ENCODE data around the gene PLEKHA5. TPM values are rescaled to one million over a fixed set of nuclear protein-coding genes. Genes with fewer than 3 reads are reported as not detected.

Gene PLEKHA5
- total and polyA plus RNA-seq, 2 experiments from 2014 or later: 82.8 to 112 TPM

DNA sequence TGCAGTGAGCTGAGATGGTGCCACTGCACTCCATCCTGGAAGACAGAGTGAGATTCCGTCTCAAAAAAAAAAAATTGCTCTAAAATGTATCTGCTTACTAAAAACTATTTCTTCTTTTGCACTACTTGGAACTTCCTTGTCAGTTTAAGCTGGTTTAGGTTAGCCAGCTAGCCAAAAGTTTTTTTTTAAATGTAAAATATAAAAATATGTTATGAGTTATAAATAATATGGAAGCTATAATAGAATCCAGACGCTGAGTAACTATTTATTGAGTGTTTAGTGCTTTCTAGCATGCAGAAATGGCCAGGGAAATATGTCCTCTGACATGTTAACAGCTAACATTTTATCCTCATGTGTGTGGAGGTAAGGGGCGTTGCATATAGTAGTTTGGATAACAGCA is 85.6 kb downstream of the PLEKHA5 start:
- TF ChIP-seq, protein P1, sequence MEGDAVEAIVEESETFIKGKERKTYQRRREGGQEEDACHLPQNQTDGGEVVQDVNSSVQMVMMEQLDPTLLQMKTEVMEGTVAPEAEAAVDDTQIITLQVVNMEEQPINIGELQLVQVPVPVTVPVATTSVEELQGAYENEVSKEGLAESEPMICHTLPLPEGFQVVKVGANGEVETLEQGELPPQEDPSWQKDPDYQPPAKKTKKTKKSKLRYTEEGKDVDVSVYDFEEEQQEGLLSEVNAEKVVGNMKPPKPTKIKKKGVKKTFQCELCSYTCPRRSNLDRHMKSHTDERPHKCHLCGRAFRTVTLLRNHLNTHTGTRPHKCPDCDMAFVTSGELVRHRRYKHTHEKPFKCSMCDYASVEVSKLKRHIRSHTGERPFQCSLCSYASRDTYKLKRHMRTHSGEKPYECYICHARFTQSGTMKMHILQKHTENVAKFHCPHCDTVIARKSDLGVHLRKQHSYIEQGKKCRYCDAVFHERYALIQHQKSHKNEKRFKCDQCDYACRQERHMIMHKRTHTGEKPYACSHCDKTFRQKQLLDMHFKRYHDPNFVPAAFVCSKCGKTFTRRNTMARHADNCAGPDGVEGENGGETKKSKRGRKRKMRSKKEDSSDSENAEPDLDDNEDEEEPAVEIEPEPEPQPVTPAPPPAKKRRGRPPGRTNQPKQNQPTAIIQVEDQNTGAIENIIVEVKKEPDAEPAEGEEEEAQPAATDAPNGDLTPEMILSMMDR (conservative IDR thresholded peaks at IDR 0.05; ENCODE audit: low read depth in 2 of 2): no peak
- TF ChIP-seq POLR2AphosphoS5 (IDR thresholded peaks at IDR 0.05; ENCODE audit: low read depth): no peak
- no peak overlapping the region for H3K4me2 ChIP-seq
- H3K27me3 Mint-ChIP-seq (ENCODE audit: insufficient read depth, low read depth, poor library complexity): no peaks in the 10 kb centered on the region
- no peaks in the 10 kb centered on the region; the same call in 2 of the 3 replicates for H3K9me3 Mint-ChIP-seq
- no peaks in the 10 kb centered on the region for H3F3A ChIP-seq (replicated peaks; ENCODE audit: low read depth)
- no peaks in the 10 kb centered on the region for H3K9me2 ChIP-seq (ENCODE audit: insufficient read depth)
- H3K4me3 ChIP-seq: no peak overlapping the region
- H4K20me1 ChIP-seq (replicated peaks; ENCODE audit: insufficient read depth): peaks cover 14% of the 10 kb centered on the region; the same call in 1 of the 2 replicates
- H3K36me3 Mint-ChIP-seq (ENCODE audit: low read depth): peaks cover 8% of the 10 kb centered on the region
- DNase-seq (ENCODE audit: low spot score) (no peak), ATAC-seq (no peak)
- H3K79me2 ChIP-seq (replicated peaks; ENCODE audit: insufficient read depth): peaks cover 95% of the 10 kb centered on the region
- H3K4me3 Mint-ChIP-seq: no peak overlapping the region
- H2AFZ ChIP-seq: no peak overlapping the region
- H3K36me3 ChIP-seq (ENCODE audit: insufficient read depth): no peaks in the 10 kb centered on the region
- no peaks in the 10 kb centered on the region for H3K27me3 ChIP-seq (ENCODE audit: insufficient read depth)
- no peak overlapping the region for H3K27ac ChIP-seq (ENCODE audit: low read depth)
- peaks cover 29% of the 10 kb centered on the region for H3K4me1 Mint-ChIP-seq
- H3K4me1 ChIP-seq (ENCODE audit: insufficient read depth): peaks cover 32% of the 10 kb centered on the region
- H3K27ac Mint-ChIP-seq: no peak overlapping the region

DNA sequence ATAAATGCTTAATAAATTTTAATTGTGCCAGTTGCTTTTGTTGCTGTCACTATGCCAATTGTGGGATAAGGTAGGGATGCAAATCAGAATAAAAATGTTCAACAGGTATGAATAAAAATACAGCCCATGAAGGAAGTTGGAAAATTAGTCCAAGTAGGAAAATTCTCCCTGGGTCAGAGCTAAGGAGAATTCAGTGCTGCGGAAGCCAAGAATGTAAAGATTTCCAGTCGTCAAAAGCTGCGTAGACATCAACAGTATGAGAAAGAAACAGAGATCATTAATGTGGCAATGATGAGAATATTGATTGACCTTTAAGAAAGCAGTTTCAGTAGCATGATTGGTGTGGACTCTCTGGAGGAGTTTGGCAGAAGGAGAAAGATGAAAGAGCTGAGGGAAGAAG is 87.9 kb downstream of the PLEKHA5 start:
- no peaks in the 10 kb centered on the region for H3K9me2 ChIP-seq (ENCODE audit: insufficient read depth)
- peaks cover 39% of the 10 kb centered on the region for H3K4me1 ChIP-seq (ENCODE audit: insufficient read depth)
- H2AFZ ChIP-seq: no peak overlapping the region
- Mint-ChIP-seq H3K36me3 (ENCODE audit: low read depth) (no peaks in the 10 kb centered on the region), H3K27ac (no peak overlapping the region), H3K4me1 (peaks cover 42% of the 10 kb centered on the region), H3K27me3 (ENCODE audit: insufficient read depth, low read depth, poor library complexity) (no peaks in the 10 kb centered on the region), H3K4me3 (no peak overlapping the region), H3K9me3 (no peaks in the 10 kb centered on the region)
- no peaks in the 10 kb centered on the region for H3K36me3 ChIP-seq (ENCODE audit: insufficient read depth)
- H3K27me3 ChIP-seq (ENCODE audit: insufficient read depth): no peaks in the 10 kb centered on the region
- peaks cover 97% of the 10 kb centered on the region for H3K79me2 ChIP-seq (replicated peaks; ENCODE audit: insufficient read depth)
- H4K20me1 ChIP-seq (replicated peaks; ENCODE audit: insufficient read depth): peaks cover 14% of the 10 kb centered on the region; the same call in 1 of the 2 replicates
- no peak overlapping the region for H3K4me2 ChIP-seq
- no peak overlapping the region for H3K27ac ChIP-seq (ENCODE audit: low read depth)
- DNase-seq (ENCODE audit: low spot score) (no peak), ATAC-seq (no peak)
- H3K4me3 ChIP-seq: no peak overlapping the region
- no peaks in the 10 kb centered on the region for H3F3A ChIP-seq (replicated peaks; ENCODE audit: low read depth)
- TF ChIP-seq EZH2phosphoT487 (IDR thresholded peaks at IDR 0.05; ENCODE audit: unreplicated experiment) (no peak), JUNB (IDR thresholded peaks at IDR 0.05; ENCODE audit: unreplicated experiment) (no peak), CREB1 (CRISPR knock-in tag; IDR thresholded peaks at IDR 0.05; ENCODE audit: low read depth) (no peak), ZNF331 (CRISPR knock-in tag; IDR thresholded peaks at IDR 0.05; ENCODE audit: low read depth) (no peak), NANOG (IDR thresholded peaks at IDR 0.05; ENCODE audit: borderline replicate concordance) (no peak)
- TF ChIP-seq, protein P1 (conservative IDR thresholded peaks at IDR 0.05; ENCODE audit: low read depth in 2 of 2): no peak
- TF ChIP-seq, protein P2, sequence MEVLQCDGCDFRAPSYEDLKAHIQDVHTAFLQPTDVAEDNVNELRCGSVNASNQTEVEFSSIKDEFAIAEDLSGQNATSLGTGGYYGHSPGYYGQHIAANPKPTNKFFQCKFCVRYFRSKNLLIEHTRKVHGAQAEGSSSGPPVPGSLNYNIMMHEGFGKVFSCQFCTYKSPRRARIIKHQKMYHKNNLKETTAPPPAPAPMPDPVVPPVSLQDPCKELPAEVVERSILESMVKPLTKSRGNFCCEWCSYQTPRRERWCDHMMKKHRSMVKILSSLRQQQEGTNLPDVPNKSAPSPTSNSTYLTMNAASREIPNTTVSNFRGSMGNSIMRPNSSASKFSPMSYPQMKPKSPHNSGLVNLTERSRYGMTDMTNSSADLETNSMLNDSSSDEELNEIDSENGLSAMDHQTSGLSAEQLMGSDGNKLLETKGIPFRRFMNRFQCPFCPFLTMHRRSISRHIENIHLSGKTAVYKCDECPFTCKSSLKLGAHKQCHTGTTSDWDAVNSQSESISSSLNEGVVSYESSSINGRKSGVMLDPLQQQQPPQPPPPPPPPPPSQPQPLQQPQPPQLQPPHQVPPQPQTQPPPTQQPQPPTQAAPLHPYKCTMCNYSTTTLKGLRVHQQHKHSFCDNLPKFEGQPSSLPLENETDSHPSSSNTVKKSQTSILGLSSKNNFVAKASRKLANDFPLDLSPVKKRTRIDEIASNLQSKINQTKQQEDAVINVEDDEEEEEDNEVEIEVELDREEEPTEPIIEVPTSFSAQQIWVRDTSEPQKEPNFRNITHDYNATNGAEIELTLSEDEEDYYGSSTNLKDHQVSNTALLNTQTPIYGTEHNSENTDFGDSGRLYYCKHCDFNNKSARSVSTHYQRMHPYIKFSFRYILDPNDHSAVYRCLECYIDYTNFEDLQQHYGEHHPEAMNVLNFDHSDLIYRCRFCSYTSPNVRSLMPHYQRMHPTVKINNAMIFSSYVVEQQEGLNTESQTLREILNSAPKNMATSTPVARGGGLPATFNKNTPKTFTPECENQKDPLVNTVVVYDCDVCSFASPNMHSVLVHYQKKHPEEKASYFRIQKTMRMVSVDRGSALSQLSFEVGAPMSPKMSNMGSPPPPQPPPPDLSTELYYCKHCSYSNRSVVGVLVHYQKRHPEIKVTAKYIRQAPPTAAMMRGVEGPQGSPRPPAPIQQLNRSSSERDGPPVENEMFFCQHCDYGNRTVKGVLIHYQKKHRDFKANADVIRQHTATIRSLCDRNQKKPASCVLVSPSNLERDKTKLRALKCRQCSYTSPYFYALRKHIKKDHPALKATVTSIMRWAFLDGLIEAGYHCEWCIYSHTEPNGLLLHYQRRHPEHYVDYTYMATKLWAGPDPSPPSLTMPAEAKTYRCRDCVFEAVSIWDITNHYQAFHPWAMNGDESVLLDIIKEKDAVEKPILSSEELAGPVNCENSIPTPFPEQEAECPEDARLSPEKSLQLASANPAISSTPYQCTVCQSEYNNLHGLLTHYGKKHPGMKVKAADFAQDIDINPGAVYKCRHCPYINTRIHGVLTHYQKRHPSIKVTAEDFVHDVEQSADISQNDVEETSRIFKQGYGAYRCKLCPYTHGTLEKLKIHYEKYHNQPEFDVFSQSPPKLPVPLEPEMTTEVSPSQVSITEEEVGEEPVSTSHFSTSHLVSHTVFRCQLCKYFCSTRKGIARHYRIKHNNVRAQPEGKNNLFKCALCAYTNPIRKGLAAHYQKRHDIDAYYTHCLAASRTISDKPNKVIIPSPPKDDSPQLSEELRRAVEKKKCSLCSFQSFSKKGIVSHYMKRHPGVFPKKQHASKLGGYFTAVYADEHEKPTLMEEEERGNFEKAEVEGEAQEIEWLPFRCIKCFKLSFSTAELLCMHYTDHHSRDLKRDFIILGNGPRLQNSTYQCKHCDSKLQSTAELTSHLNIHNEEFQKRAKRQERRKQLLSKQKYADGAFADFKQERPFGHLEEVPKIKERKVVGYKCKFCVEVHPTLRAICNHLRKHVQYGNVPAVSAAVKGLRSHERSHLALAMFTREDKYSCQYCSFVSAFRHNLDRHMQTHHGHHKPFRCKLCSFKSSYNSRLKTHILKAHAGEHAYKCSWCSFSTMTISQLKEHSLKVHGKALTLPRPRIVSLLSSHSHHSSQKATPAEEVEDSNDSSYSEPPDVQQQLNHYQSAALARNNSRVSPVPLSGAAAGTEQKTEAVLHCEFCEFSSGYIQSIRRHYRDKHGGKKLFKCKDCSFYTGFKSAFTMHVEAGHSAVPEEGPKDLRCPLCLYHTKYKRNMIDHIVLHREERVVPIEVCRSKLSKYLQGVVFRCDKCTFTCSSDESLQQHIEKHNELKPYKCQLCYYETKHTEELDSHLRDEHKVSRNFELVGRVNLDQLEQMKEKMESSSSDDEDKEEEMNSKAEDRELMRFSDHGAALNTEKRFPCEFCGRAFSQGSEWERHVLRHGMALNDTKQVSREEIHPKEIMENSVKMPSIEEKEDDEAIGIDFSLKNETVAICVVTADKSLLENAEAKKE (CRISPR knock-in tag; IDR thresholded peaks at IDR 0.05): no peak

Measured in GM23338 (cell line).